ENCODE results near the gene ETFBKMT. TPM values are rescaled to one million over a fixed set of nuclear protein-coding genes. Genes with fewer than 3 reads are reported as not detected.

Gene ETFBKMT
- total RNA-seq, 1 experiment from 2014 or later = 1.7 TPM

DNA sequence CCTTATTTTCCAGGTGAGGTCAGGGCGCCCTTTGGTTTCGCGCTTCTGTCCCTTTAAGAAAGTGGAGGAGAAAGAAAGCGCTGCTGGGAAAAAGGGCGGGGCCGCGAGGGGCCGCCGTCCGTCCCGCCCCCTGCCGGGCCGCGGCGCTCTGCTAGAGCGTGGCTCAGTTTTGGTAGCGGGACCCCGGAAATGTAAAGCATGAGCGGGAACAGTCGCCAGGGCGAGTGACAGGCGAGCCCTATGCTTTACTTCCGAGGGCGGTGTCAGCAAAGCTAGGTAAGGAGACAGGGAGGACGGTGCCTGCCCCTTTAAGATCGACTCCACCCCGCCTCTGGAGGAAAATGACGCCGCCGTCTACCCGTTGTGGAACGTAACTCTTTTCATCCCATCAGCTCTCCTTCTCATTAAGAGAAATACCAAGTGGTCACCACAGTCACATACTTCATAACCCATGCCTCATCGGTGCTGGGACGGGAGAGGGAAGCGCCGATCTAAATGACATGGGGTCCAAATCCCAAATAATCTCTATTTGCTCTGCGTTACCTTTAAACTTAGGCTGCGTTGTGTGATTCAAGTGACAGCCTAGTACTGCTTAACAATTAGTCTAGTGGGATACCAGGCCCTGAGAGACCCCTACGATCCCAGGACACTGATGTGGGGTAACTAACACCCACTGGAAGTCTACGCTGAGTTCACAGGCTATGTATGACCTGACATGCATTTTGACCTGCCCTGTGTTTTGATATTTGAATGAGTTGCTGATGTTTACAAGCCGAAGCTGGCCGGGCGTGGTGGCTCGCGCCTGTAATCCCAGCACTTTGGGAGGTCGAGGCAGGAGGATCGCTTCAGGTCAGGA is at the start of gene ETFBKMT (continued):
- TF ChIP-seq, protein P1, sequence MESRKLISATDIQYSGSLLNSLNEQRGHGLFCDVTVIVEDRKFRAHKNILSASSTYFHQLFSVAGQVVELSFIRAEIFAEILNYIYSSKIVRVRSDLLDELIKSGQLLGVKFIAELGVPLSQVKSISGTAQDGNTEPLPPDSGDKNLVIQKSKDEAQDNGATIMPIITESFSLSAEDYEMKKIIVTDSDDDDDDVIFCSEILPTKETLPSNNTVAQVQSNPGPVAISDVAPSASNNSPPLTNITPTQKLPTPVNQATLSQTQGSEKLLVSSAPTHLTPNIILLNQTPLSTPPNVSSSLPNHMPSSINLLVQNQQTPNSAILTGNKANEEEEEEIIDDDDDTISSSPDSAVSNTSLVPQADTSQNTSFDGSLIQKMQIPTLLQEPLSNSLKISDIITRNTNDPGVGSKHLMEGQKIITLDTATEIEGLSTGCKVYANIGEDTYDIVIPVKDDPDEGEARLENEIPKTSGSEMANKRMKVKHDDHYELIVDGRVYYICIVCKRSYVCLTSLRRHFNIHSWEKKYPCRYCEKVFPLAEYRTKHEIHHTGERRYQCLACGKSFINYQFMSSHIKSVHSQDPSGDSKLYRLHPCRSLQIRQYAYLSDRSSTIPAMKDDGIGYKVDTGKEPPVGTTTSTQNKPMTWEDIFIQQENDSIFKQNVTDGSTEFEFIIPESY (IDR thresholded peaks at IDR 0.05; ENCODE audit: extremely low read depth, insufficient replicate concordance, low read length) = no peak
- TF ChIP-seq SRF (IDR thresholded peaks at IDR 0.05; ENCODE audit: low read depth) (no peak), TCF7L2 (IDR thresholded peaks at IDR 0.05; ENCODE audit: borderline replicate concordance, extremely low read depth, insufficient read depth, insufficient read length) (peak; percentile 16), POLR2A (IDR thresholded peaks at IDR 0.05; ENCODE audit: borderline replicate concordance, extremely low read depth, insufficient read depth, insufficient read length) (peak; percentile 73), FOSL1 (IDR thresholded peaks at IDR 0.05; ENCODE audit: low read depth) (no peak), ZFX (IDR thresholded peaks at IDR 0.05) (0 out of 2 replicates have a peak, but pooled peaks have one; percentile 30), EZH2phosphoT487 (IDR thresholded peaks at IDR 0.05; ENCODE audit: borderline replicate concordance) (no peak), POLR2AphosphoS5 (IDR thresholded peaks at IDR 0.05; ENCODE audit: low read depth, low read length) (peak; percentile 87)

GRCh38 chr12:31612819-31613218 is 46.7 kb upstream of the ETFBKMT start:
- Histone ChIP-seq H3K4me3 (replicated peaks in 1 of 2; ENCODE audit: low read depth in 1 of 2, low read length in 2 of 2) (no peak overlapping the region), H3K9me3 (ENCODE audit: control insufficient read depth in 1 of 2, insufficient read depth in 1 of 2, low read depth in 1 of 2, low read length in 2 of 2) (peaks cover 6 to 11% of the 10 kb centered on the region in 2 experiments; a peak in 3 of 4 replicates), H3K4me2 (ENCODE audit: low read length) (no peak overlapping the region), H2AFZ (ENCODE audit: low read depth, low read length, poor library complexity, severe bottlenecking) (no peak overlapping the region), H3K9me2 (ENCODE audit: insufficient read depth) (no peaks in the 10 kb centered on the region), H3K4me1 (ENCODE audit: control insufficient read depth in 1 of 2, insufficient read depth in 2 of 2, low read length in 2 of 2) (no peaks in the 10 kb centered on the region), H3K36me3 (ENCODE audit: control insufficient read depth in 1 of 2, insufficient read depth in 2 of 2, low read length in 2 of 2) (no peaks in the 10 kb centered on the region), H3K9ac (ENCODE audit: low read length) (no peak overlapping the region), H3K27me3 (ENCODE audit: insufficient read depth, low read length) (no peaks in the 10 kb centered on the region), H4K20me1 (ENCODE audit: insufficient read depth) (no peaks in the 10 kb centered on the region), H3K27ac (ENCODE audit: low read depth, low read length) (no peak overlapping the region), H3K79me2 (ENCODE audit: insufficient read depth, low read length) (no peaks in the 10 kb centered on the region)
- DNase-seq (ENCODE audit: low read depth, low spot score) = no peak
- BruUV-seq (replicated peaks) = no TSS peak
- TF ChIP-seq YY1 (IDR thresholded peaks at IDR 0.05; ENCODE audit: extremely low read depth, insufficient replicate concordance, low read depth, low read length) = no peak
- TF ChIP-seq ELF1 (IDR thresholded peaks at IDR 0.05; ENCODE audit: borderline replicate concordance, low read depth) = no peak
- TF ChIP-seq EGR1 (IDR thresholded peaks at IDR 0.05; ENCODE audit: low read depth) = no peak
- no peak for TF ChIP-seq CBX3 (IDR thresholded peaks at IDR 0.05; ENCODE audit: low read depth)
- TF ChIP-seq CEBPB (IDR thresholded peaks at IDR 0.05; ENCODE audit: low read depth) = no peak
- no peak for TF ChIP-seq ZNF274 (IDR thresholded peaks at IDR 0.05; ENCODE audit: low read depth, low read length)
- TF ChIP-seq POLR2AphosphoS5 (IDR thresholded peaks at IDR 0.05; ENCODE audit: low read depth, low read length) = no peak
- no peak for TF ChIP-seq EZH2 (IDR thresholded peaks at IDR 0.05)
- TF ChIP-seq FOSL1 (IDR thresholded peaks at IDR 0.05; ENCODE audit: low read depth) = no peak
- TF ChIP-seq, protein P1 (IDR thresholded peaks at IDR 0.05; ENCODE audit: extremely low read depth, insufficient replicate concordance, low read length) = no peak
- TF ChIP-seq SIN3A (IDR thresholded peaks at IDR 0.05; ENCODE audit: low read depth) = no peak
- no peak for TF ChIP-seq POLR2A (IDR thresholded peaks at IDR 0.05; ENCODE audit: borderline replicate concordance, extremely low read depth, insufficient read depth, insufficient read length)
- TF ChIP-seq JUND (IDR thresholded peaks at IDR 0.05) = no peak
- intact Hi-C loops (cut with micrococcal nuclease) = no loop called here
- RAD21 ChIA-PET (ENCODE audit: low non-redundant PET in 1 of 2, low total read pairs in 2 of 2, uncharacterized antibody in 2 of 2, unreplicated experiment in 2 of 2) = no interaction called here
- POLR2A ChIA-PET = no interaction called here
- CTCF ChIA-PET = no interaction called here
- no peak for ATAC-seq

All from HCT116 (cell line).